HEK293 (cell line): ENCODE data around the gene KRT17.

Experiments
- CTCF ChIA-PET: fragments of 350-600 bp; formaldehyde crosslinking; extraction: SDS; loops from one replicate; lab custom pipeline; 2021; ENCODE audit warnings: antibody characterized with exemption; lab: Yijun Ruan, JAX
- POLR2A ChIA-PET: fragments of 300-600 bp; formaldehyde crosslinking; extraction: SDS; loops from one replicate; lab custom pipeline; 2020; ENCODE audit warnings: antibody characterized with exemption, inconsistent platforms; lab: Yijun Ruan, JAX
- H3K27ac ChIP-seq: fragments of 200-500 bp; sonication (Bioruptor generic); 2 replicates; pipeline ENCODE4 v1.5.1; 2014; ENCODE audit warnings: low read depth, low read length, control low read depth, inconsistent platforms; ENCODE audit errors: extremely low read depth
- H3K36me3 ChIP-seq, 2 experiments: fragments of 200-500 bp in 1 of 2; sonication (Bioruptor generic) in 1 of 2; 1 replicate in 1 of 2; 2 replicates in 1 of 2; pipeline ENCODE4 v1.5.1; 2014 to 2017; ENCODE audit warnings: inconsistent platforms in 2 of 2, low read length in 2 of 2; ENCODE audit not compliant: control insufficient read depth in 2 of 2, insufficient read depth in 1 of 2
- H3K4me1 ChIP-seq: fragments of 200-500 bp; sonication (Bioruptor generic); 2 replicates; pipeline ENCODE4 v1.5.1; 2014; ENCODE audit warnings: mild to moderate bottlenecking, low read length, inconsistent platforms; ENCODE audit not compliant: control insufficient read depth, insufficient read depth
- H3K4me3 ChIP-seq: 2 replicates; pipeline ENCODE4 v1.5.1; 2011; ENCODE audit warnings: low read depth, mild to moderate bottlenecking, control low read depth, low read length, moderate library complexity
- H3K9me3 ChIP-seq: fragments of 200-500 bp; sonication (Bioruptor generic); 2 replicates; pipeline ENCODE4 v1.5.1; 2014; ENCODE audit warnings: low read depth, low read length, inconsistent platforms; ENCODE audit not compliant: control insufficient read depth, insufficient read depth
- EGR2 ChIP-seq: fragments of 450-650 bp; formaldehyde crosslinking; IDR thresholded peaks from 2 replicates; pipeline ENCODE4 v1.5.1; 2016; ENCODE audit warnings: low read depth, missing biosample characterization, missing genetic modification characterization
- IKZF3 ChIP-seq: fragments of 450-650 bp; IDR thresholded peaks from 2 replicates; pipeline ENCODE4 v1.5.0; 2018; ENCODE audit warnings: missing biosample characterization, mild to moderate bottlenecking, missing genetic modification characterization, moderate library complexity
- KLF1 ChIP-seq: fragments of 450-650 bp; formaldehyde crosslinking; IDR thresholded peaks from 2 replicates; pipeline ENCODE4 v1.5.1; 2016; ENCODE audit warnings: missing biosample characterization, missing genetic modification characterization
- KLF8 ChIP-seq: fragments of 450-650 bp; formaldehyde crosslinking; IDR thresholded peaks from 2 replicates; pipeline ENCODE4 v1.5.1; 2016; ENCODE audit warnings: missing biosample characterization, missing genetic modification characterization
- PRDM2 ChIP-seq: fragments of 450-650 bp; formaldehyde crosslinking; IDR thresholded peaks from 2 replicates; pipeline ENCODE4 v1.5.1; 2016; ENCODE audit warnings: missing biosample characterization, missing genetic modification characterization, borderline replicate concordance
- YY2 ChIP-seq: fragments of 450-650 bp; formaldehyde crosslinking; IDR thresholded peaks from 2 replicates; pipeline ENCODE4 v1.5.1; 2016; ENCODE audit warnings: missing biosample characterization, missing genetic modification characterization
- ZBTB17 ChIP-seq: fragments of 450-650 bp; formaldehyde crosslinking; IDR thresholded peaks from 2 replicates; pipeline ENCODE4 v1.5.1; 2016; ENCODE audit warnings: missing biosample characterization, missing genetic modification characterization
- ZBTB48 ChIP-seq: fragments of 450-650 bp; formaldehyde crosslinking; IDR thresholded peaks from 2 replicates; pipeline ENCODE4 v1.5.1; 2016; ENCODE audit warnings: missing biosample characterization, missing genetic modification characterization
- ZBTB7A ChIP-seq: fragments of 450-650 bp; formaldehyde crosslinking; IDR thresholded peaks from 2 replicates; pipeline ENCODE4 v1.5.1; 2016; ENCODE audit warnings: low read depth, missing biosample characterization, missing genetic modification characterization
- ZFHX2 ChIP-seq: fragments of 450-650 bp; formaldehyde crosslinking; conservative IDR thresholded peaks from 2 replicates; pipeline ENCODE4 v1.5.1; 2016; ENCODE audit warnings: missing biosample characterization, missing genetic modification characterization
- ZIC2 ChIP-seq: fragments of 450-650 bp; formaldehyde crosslinking; IDR thresholded peaks from 2 replicates; pipeline ENCODE4 v1.5.1; 2016; ENCODE audit warnings: missing biosample characterization, missing genetic modification characterization
- ZNF133 ChIP-seq: fragments of 450-650 bp; formaldehyde crosslinking; IDR thresholded peaks from 2 replicates; pipeline ENCODE4 v1.5.1; 2016; ENCODE audit warnings: missing biosample characterization, missing genetic modification characterization
- ZNF148 ChIP-seq: fragments of 450-650 bp; formaldehyde crosslinking; IDR thresholded peaks from 2 replicates; pipeline ENCODE4 v1.5.0; 2017; ENCODE audit warnings: missing biosample characterization, missing genetic modification characterization, borderline replicate concordance
- ZNF18 ChIP-seq: fragments of 450-650 bp; formaldehyde crosslinking; IDR thresholded peaks from 2 replicates; pipeline ENCODE4 v1.5.1; 2016; ENCODE audit warnings: missing biosample characterization, missing genetic modification characterization
- ZNF221 ChIP-seq: fragments of 450-650 bp; formaldehyde crosslinking; IDR thresholded peaks from 2 replicates; pipeline ENCODE4 v1.5.1; 2017; ENCODE audit warnings: missing biosample characterization, missing genetic modification characterization, borderline replicate concordance
- ZNF248 ChIP-seq: fragments of 450-650 bp; formaldehyde crosslinking; IDR thresholded peaks from 2 replicates; pipeline ENCODE4 v1.5.1; 2017; ENCODE audit warnings: missing biosample characterization, missing genetic modification characterization
- ZNF747 ChIP-seq: fragments of 450-650 bp; formaldehyde crosslinking; IDR thresholded peaks from 2 replicates; pipeline ENCODE4 v1.5.1; 2016; ENCODE audit warnings: missing biosample characterization, missing genetic modification characterization
- ZNF768 ChIP-seq: fragments of 450-650 bp; formaldehyde crosslinking; IDR thresholded peaks from 2 replicates; pipeline ENCODE4 v1.5.1; 2018; ENCODE audit warnings: missing biosample characterization, mild to moderate bottlenecking, missing genetic modification characterization

Gene KRT17

DNA sequence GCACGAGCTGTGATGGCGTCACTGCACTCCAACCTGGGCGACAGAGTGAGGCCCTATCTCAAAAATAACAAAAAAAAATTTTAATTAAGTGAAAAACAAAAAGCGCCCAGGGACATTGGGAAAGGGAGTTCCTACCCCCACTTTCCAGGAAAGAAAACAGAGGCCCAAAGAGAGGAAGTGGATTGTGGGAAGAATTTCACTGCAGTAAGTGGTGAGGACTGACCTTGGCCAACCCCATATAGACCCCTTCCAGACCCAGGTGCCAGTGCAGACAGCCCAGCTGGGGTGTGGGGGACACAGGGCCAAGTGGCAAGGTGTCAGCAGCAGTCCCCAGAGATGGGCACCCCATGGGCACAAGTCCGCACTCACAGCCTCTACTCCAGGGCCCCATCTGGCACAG is 29.0 kb upstream of the KRT17 start:
- Histone ChIP-seq H3K4me3 (no peak overlapping the region), H3K4me1 (no peaks in the 10 kb centered on the region; the same call in 1 of the 2 replicates), H3K9me3 (no peaks in the 10 kb centered on the region), H3K27ac (no peak overlapping the region), H3K36me3 (no peaks in the 10 kb centered on the region)
- CTCF ChIA-PET, result interaction anchor here (0.5 to 15.7 kb wide), 8 partner anchors 12 to 1118 kb away, joined by 3 to 567 read pairs (median 4); no protein-coding TSS in a partner anchor
- POLR2A ChIA-PET, result interaction anchor here (0.8 to 1.6 kb wide), 2 partner anchors 35 to 40 kb away, joined by 3 to 9 read pairs; partner anchors contain the start of gene EIF1
- TF ChIP-seq KLF8 (tag by site-specific recombination), result no peak
- no peak for TF ChIP-seq ZNF148

DNA sequence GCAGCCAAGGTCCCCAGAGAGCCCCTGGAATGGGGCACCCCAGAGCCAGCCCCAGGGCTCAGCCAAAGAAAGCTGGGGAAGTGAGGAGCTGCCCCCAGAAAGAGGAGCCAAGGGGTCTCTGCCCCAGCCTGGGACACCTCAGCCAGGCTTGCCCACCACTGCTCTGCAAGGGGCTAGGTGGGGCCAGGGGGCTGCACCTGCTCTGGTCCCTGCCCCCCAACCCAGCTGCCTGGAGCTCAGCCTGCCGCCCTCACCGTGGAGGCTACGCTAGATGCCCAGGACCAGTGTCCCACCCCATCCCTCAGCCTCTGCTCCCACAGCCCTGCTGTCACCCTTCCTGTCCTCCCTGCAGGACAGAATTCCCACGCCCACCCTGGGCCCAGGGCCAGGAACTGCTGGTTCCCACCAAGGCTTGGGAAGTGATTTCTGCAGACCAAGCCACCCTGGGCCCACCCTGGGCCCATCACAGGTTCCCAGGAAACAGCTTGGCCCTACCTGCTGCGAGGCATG is 28.1 kb upstream of the KRT17 start:
- no peaks in the 10 kb centered on the region; the same call in 1 of the 2 replicates for H3K4me1 ChIP-seq
- no peaks in the 10 kb centered on the region for H3K36me3 ChIP-seq
- POLR2A ChIA-PET, result interaction anchor here (1.6 kb wide), 1 partner anchor 36 kb away, joined by 9 read pairs; the partner anchor contains the start of gene EIF1
- no peaks in the 10 kb centered on the region for H3K9me3 ChIP-seq
- no peak overlapping the region for H3K27ac ChIP-seq
- CTCF ChIA-PET, result interaction anchor here (0.5 to 15.7 kb wide), 5 partner anchors 13 to 1236 kb away, joined by 3 to 567 read pairs (median 3); no protein-coding TSS in a partner anchor
- TF ChIP-seq PRDM2 (no peak), ZIC2 (tag by site-specific recombination) (0 out of 2 replicates have a peak, but pooled peaks have one; percentile 7), EGR2 (tag by site-specific recombination) (peak; percentile 69; the same call in 1 of the 2 replicates), IKZF3 (no peak), ZFHX2 (tag by site-specific recombination) (peak; percentile 61), KLF1 (tag by site-specific recombination) (peak; percentile 33; the same call in 1 of the 2 replicates)
- TF ChIP-seq, all 188 proteins: peak for 4
- no peak overlapping the region for H3K4me3 ChIP-seq

DNA sequence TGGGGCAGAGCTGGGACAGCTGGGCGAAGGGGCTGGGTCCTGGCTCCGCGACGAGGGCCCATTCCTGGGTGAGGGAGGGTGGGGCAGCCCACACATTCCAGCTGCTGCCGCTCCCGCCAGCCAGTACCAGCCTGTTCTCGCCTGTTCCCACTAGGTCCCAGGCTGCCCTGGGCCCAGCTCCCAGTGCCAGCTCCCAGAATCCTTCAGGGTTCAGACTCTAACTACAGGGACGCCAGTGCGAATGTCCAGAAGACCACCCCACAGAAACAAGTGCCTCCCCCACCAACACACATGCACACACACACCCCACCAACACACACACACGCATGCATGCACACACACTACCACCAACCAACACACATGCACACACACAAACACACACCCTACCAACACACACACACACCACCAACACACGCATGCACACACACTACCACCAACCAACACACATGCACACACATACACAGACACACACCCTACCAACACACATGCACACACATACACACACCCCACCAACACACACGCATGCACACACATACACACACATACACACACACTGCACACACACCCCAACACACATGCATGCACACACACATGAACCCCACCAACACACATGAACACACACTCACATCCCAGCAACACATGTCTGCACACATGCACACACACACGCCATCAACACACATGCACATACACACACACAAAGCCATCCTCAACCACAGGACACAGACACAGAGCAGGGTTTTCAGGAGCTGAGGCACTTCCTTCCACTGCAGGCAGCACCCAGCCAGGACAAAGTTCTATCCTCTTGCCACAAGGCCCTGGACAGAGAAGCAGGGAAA is 27.5 kb upstream of the KRT17 start:
- H3K9me3 ChIP-seq, result no peaks in the 10 kb centered on the region
- CTCF ChIA-PET, result interaction anchor here (0.5 to 15.7 kb wide), 5 partner anchors 13 to 1235 kb away, joined by 3 to 567 read pairs (median 3); no protein-coding TSS in a partner anchor
- H3K36me3 ChIP-seq, result no peaks in the 10 kb centered on the region
- no peaks in the 10 kb centered on the region; the same call in 1 of the 2 replicates for H3K4me1 ChIP-seq
- no peak overlapping the region for H3K4me3 ChIP-seq
- POLR2A ChIA-PET, result interaction anchor here (0.6 kb wide), 1 partner anchor 110 kb away, joined by 3 read pairs; no protein-coding TSS in a partner anchor
- H3K27ac ChIP-seq, result no peak overlapping the region
- TF ChIP-seq ZNF747 (tag by site-specific recombination), result no peak
- peak; percentile 84; the same call in 1 of the 2 replicates for TF ChIP-seq ZNF248 (tag by site-specific recombination)
- peak; percentile 78; the same call in 1 of the 2 replicates for TF ChIP-seq ZBTB7A (tag by site-specific recombination)
- no peak for TF ChIP-seq ZBTB17 (tag by site-specific recombination)
- TF ChIP-seq ZNF18 (tag by site-specific recombination), result 0 out of 2 replicates have a peak, but pooled peaks have one; percentile 54
- TF ChIP-seq ZBTB48 (tag by site-specific recombination), result peak; percentile 34; the same call in 1 of the 2 replicates
- 0 out of 2 replicates have a peak, but pooled peaks have one; percentile 6 for TF ChIP-seq ZFHX2 (tag by site-specific recombination)
- no peak for TF ChIP-seq ZNF221 (tag by site-specific recombination)
- no peak for TF ChIP-seq ZNF768 (tag by site-specific recombination)
- TF ChIP-seq ZNF133 (tag by site-specific recombination), result peak; percentile 42; the same call in 1 of the 2 replicates
- 0 out of 2 replicates have a peak, but pooled peaks have one; percentile 15 for TF ChIP-seq YY2 (tag by site-specific recombination)
